Measurements from ENCODE around the gene DAAM2. TPM values are rescaled to one million over a fixed set of nuclear protein-coding genes. Genes with fewer than 3 reads are reported as not detected.

Gene DAAM2
- total and polyA plus RNA-seq, 9 of the 15 experiments (the other 6 are each of a cell fraction or from before 2014, with no cell fraction given): 0.01 to 0.07 TPM; not detected in 7

DNA sequence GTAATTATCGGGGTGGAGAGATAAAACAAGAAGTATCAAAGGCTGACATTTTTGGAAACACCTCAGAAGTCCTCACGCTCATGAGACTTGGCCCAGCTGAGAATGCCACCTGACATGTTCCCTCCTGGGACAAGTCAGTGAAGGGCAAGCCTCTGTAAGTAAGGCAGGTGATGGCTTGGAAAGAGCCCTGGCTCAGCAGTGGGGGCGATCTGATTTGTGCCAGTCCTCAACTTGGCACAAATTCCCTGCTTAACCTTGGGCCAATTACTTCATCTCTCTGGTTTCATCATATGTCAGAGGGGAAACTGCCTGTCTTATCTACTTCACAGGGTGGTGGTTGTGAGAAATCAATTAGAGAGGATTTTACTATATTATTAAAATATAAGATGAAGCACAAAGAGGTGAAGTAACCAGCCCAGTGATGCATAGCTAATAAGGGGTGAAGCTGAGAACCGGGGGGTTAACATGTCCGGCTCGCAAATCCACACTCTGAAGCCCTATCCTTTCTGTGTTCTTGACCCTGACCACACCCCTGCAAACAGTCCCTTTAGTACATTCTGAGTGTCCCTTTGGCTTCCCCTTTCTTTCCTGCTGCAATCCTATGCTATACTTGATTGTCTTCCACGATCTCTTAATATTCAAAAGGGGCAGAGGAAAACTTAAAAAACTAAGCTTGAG lies 150.9 kb downstream of the DAAM2 start (continued):
- TF ChIP-seq MGA (IDR thresholded peaks at IDR 0.05) (0 out of 2 replicates have a peak, but pooled peaks have one; percentile 7), ZNF79 (CRISPR knock-in tag; IDR thresholded peaks at IDR 0.05; ENCODE audit: low read depth) (no peak), MECOM (CRISPR knock-in tag; IDR thresholded peaks at IDR 0.05) (no peak), PHTF2 (CRISPR knock-in tag; IDR thresholded peaks at IDR 0.05) (no peak), NR2C1 (IDR thresholded peaks at IDR 0.05) (no peak), NR2C1 (tag; IDR thresholded peaks at IDR 0.05) (peak; percentile 68; the same call in 1 of the 2 replicates), ZNF311 (CRISPR knock-in tag; IDR thresholded peaks at IDR 0.05) (no peak), ZNF444 (CRISPR knock-in tag; IDR thresholded peaks at IDR 0.05) (no peak), ZNF780A (CRISPR knock-in tag; IDR thresholded peaks at IDR 0.05) (no peak), ZNF584 (CRISPR knock-in tag; IDR thresholded peaks at IDR 0.05; ENCODE audit: low read depth) (no peak), TEAD2 (tag; IDR thresholded peaks at IDR 0.05) (peak; percentile 62; the same call in 1 of the 2 replicates), TSC22D4 (tag; IDR thresholded peaks at IDR 0.05) (no peak), POLR2G (IDR thresholded peaks at IDR 0.05; ENCODE audit: low read depth, low read length) (no peak), ZBTB26 (CRISPR knock-in tag; IDR thresholded peaks at IDR 0.05) (no peak), POLR2H (tag; IDR thresholded peaks at IDR 0.05; ENCODE audit: low read depth) (0 out of 2 replicates have a peak, but pooled peaks have one; percentile 8), PRMT5 (CRISPR knock-in tag; IDR thresholded peaks at IDR 0.05) (no peak)
- TF ChIP-seq, protein P1, sequence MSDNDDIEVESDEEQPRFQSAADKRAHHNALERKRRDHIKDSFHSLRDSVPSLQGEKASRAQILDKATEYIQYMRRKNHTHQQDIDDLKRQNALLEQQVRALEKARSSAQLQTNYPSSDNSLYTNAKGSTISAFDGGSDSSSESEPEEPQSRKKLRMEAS (CRISPR knock-in tag; IDR thresholded peaks at IDR 0.05): no peak
